ENCODE measurements around the gene ZNF660.

DNA sequence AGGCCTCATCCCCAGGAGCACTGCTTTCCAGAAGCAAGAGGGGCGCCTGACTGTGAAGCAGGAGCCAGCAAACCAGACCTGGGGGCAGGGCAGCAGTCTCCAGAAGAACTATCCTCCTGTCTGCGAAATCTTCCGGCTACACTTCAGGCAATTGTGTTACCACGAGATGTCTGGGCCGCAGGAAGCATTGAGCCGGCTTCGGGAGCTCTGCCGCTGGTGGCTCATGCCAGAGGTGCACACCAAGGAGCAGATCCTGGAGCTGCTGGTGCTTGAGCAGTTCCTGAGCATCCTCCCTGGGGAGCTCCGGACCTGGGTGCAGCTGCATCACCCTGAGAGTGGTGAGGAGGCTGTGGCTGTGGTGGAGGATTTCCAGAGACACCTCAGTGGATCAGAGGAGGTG, 27.7 kb upstream of the ZNF660 start:
- TF ChIP-seq FOXA1 (IDR thresholded peaks at IDR 0.05) (no peak), SUZ12 (IDR thresholded peaks at IDR 0.05) (no peak), BHLHE40 (IDR thresholded peaks at IDR 0.05; ENCODE audit: borderline replicate concordance) (no peak), SP1 (IDR thresholded peaks at IDR 0.05) (no peak), FOXM1 (IDR thresholded peaks at IDR 0.05; ENCODE audit: borderline replicate concordance) (no peak), ZNF384 (IDR thresholded peaks at IDR 0.05) (no peak), HDGF (IDR thresholded peaks at IDR 0.05; ENCODE audit: borderline replicate concordance) (no peak)
